ENCODE measurements around the gene PNPLA7. TPM values are rescaled to one million over a fixed set of nuclear protein-coding genes. Genes with fewer than 3 reads are reported as not detected.

The PNPLA7 gene
- total and polyA plus RNA-seq, 10 of the 15 experiments (the other 5 are each of a cell fraction or from before 2014, with no cell fraction given): 0.04 to 0.85 (median 0.19) TPM; not detected in 1

DNA sequence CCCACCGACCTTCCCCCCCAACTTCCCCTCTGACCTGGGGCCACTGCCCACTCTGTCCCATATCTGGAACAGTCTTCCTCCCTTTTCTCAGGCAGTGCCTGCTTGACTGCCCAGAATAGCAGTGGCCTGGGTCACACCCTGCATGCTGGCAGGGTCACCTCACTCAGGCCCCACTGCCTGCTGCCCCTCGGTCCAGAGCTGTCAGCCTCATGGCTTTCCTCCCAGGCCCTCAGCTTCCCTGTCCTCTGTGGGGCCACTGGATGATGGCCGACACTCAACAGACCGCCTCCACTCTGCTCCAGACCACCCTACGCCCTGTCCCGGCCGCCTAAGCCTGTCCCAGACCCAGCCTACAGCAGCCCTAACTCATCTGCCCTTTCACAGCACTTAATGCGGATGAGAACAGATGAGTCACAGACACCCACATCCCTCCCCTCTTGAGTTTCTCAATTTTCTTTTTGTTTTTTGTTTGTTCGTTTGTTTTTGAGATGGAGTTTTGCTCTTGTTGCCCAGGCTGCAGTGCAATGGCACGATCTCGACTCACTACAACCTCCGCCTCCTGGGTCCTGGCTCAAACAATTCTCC, 5.9 kb downstream of the PNPLA7 start:
- Histone ChIP-seq H3K27me3 (replicated peaks in 1 of 2; ENCODE audit: control insufficient read depth in 2 of 2, insufficient read depth in 2 of 2, low read length in 1 of 2) (no peaks in the 10 kb centered on the region; a peak in 1 of 4 replicates), H3K4me1 (ENCODE audit: control insufficient read depth, insufficient read depth, low read length) (no peaks in the 10 kb centered on the region), H3K79me2 (ENCODE audit: control insufficient read depth, insufficient read depth, low read length) (no peaks in the 10 kb centered on the region), H3K27ac (ENCODE audit: control insufficient read depth, insufficient read depth) (no peak overlapping the region), H2AFZ (ENCODE audit: control insufficient read depth, low read depth, low read length) (no peak overlapping the region), H4K20me1 (ENCODE audit: control insufficient read depth, insufficient read depth) (no peaks in the 10 kb centered on the region), H3K9ac (ENCODE audit: control insufficient read depth, insufficient read depth, low read length) (no peak overlapping the region), H3K36me3 (ENCODE audit: control insufficient read depth in 2 of 2, insufficient read depth in 2 of 2, low read length in 1 of 2) (no peaks in the 10 kb centered on the region), H3K9me3 (replicated peaks; ENCODE audit: control insufficient read depth, insufficient read depth, low read length) (no peaks in the 10 kb centered on the region; the same call in 2 of the 3 replicates), H3K4me3 (no peak overlapping the region), H3K4me2 (ENCODE audit: control insufficient read depth, insufficient read depth) (no peak overlapping the region)
- FAIRE-seq (no peak), DNase-seq (ENCODE audit: low read depth, low spot score) (no peak), ATAC-seq (no peak)
- ChIA-PET SMC1A (ENCODE audit: uncharacterized antibody, unreplicated experiment) (no interaction called here), POLR2A (no interaction called here), RAD21 (ENCODE audit: unreplicated experiment) (no interaction called here), CTCF (interaction anchor here (1.8 kb wide), 1 partner anchor 9 kb away, joined by 11 read pairs; no protein-coding TSS in a partner anchor)
- BruUV-seq (replicated peaks): no TSS peak
- intact Hi-C loops (cut with micrococcal nuclease; ENCODE audit: unreplicated experiment) (no loop called here), in situ Hi-C loops (cut with MboI) (no loop called here)
- 67% methylated on average over 9 of the region's 12 CpGs for WGBS (ENCODE audit: insufficient coverage, insufficient replicate concordance, low lambda C conversion rate, missing lambda C conversion rate)
- TF ChIP-seq TCF3 (IDR thresholded peaks at IDR 0.05; ENCODE audit: borderline replicate concordance, insufficient read depth, low read depth, low read length): no peak
- TF ChIP-seq NFYA (IDR thresholded peaks at IDR 0.05; ENCODE audit: borderline replicate concordance, low read depth, low read length): no peak
- TF ChIP-seq STAT1 (conservative IDR thresholded peaks at IDR 0.05): no peak
- TF ChIP-seq NBN (IDR thresholded peaks at IDR 0.05): no peak
- TF ChIP-seq, protein P1, sequence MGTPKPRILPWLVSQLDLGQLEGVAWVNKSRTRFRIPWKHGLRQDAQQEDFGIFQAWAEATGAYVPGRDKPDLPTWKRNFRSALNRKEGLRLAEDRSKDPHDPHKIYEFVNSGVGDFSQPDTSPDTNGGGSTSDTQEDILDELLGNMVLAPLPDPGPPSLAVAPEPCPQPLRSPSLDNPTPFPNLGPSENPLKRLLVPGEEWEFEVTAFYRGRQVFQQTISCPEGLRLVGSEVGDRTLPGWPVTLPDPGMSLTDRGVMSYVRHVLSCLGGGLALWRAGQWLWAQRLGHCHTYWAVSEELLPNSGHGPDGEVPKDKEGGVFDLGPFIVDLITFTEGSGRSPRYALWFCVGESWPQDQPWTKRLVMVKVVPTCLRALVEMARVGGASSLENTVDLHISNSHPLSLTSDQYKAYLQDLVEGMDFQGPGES (IDR thresholded peaks at IDR 0.05): no peak
- TF ChIP-seq CREM (IDR thresholded peaks at IDR 0.05; ENCODE audit: low read depth): no peak
- no peak for TF ChIP-seq STAT3 (IDR thresholded peaks at IDR 0.05; ENCODE audit: low read depth, low read length)
- TF ChIP-seq, protein P2, sequence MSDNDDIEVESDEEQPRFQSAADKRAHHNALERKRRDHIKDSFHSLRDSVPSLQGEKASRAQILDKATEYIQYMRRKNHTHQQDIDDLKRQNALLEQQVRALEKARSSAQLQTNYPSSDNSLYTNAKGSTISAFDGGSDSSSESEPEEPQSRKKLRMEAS (IDR thresholded peaks at IDR 0.05; ENCODE audit: low read depth, low read length): no peak
- TF ChIP-seq YBX1 (IDR thresholded peaks at IDR 0.05): no peak
- TF ChIP-seq, protein P3, sequence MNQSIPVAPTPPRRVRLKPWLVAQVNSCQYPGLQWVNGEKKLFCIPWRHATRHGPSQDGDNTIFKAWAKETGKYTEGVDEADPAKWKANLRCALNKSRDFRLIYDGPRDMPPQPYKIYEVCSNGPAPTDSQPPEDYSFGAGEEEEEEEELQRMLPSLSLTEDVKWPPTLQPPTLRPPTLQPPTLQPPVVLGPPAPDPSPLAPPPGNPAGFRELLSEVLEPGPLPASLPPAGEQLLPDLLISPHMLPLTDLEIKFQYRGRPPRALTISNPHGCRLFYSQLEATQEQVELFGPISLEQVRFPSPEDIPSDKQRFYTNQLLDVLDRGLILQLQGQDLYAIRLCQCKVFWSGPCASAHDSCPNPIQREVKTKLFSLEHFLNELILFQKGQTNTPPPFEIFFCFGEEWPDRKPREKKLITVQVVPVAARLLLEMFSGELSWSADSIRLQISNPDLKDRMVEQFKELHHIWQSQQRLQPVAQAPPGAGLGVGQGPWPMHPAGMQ (IDR thresholded peaks at IDR 0.05; ENCODE audit: borderline replicate concordance): no peak
- TF ChIP-seq SMAD1 (IDR thresholded peaks at IDR 0.05; ENCODE audit: low read depth, partially characterized antibody): no peak
- no peak for TF ChIP-seq POU2F2 (IDR thresholded peaks at IDR 0.05; ENCODE audit: borderline replicate concordance, low read depth, low read length)
- TF ChIP-seq, protein P4, sequence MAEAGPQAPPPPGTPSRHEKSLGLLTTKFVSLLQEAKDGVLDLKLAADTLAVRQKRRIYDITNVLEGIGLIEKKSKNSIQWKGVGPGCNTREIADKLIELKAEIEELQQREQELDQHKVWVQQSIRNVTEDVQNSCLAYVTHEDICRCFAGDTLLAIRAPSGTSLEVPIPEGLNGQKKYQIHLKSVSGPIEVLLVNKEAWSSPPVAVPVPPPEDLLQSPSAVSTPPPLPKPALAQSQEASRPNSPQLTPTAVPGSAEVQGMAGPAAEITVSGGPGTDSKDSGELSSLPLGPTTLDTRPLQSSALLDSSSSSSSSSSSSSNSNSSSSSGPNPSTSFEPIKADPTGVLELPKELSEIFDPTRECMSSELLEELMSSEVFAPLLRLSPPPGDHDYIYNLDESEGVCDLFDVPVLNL (IDR thresholded peaks at IDR 0.05; ENCODE audit: low read depth, low read length): no peak
- TF ChIP-seq JUNB (IDR thresholded peaks at IDR 0.05): no peak

All from GM12878 (cell line).